GM23248 (cell line): ENCODE data around the gene GSTM2.

Experiments used
- EZH2 ChIP-seq: fragments of 200-600 bp; sonication (generic); IDR thresholded peaks from 2 replicates; pipeline ENCODE4 v1.6.1; 2018; ENCODE audit warnings: antibody characterized with exemption, mild to moderate bottlenecking; ENCODE audit not compliant: insufficient read depth, poor library complexity, severe bottlenecking
- EZH2phosphoT487 ChIP-seq: fragments of 200-600 bp; sonication (generic); IDR thresholded peaks from 2 replicates; pipeline ENCODE4 v1.6.1; 2018; ENCODE audit warnings: antibody characterized with exemption, moderate library complexity, mild to moderate bottlenecking, low read depth; ENCODE audit not compliant: insufficient read depth

- TF ChIP-seq EZH2 (no peak), EZH2phosphoT487 (no peak)
These were observed 9.6 kb downstream of the GSTM2 start for GRCh38 chr1:109677459-109677858.
